HG02852 (cell line): ENCODE data around the gene PTPRC.

Experiments
- ATAC-seq: cut with Tn5 transposase; IDR thresholded peaks from one replicate; pipeline ENCODE4 v1.9.1; 2021; ENCODE audit warnings: mild to moderate bottlenecking, moderate library complexity; ENCODE audit not compliant: unreplicated experiment

Gene PTPRC

DNA sequence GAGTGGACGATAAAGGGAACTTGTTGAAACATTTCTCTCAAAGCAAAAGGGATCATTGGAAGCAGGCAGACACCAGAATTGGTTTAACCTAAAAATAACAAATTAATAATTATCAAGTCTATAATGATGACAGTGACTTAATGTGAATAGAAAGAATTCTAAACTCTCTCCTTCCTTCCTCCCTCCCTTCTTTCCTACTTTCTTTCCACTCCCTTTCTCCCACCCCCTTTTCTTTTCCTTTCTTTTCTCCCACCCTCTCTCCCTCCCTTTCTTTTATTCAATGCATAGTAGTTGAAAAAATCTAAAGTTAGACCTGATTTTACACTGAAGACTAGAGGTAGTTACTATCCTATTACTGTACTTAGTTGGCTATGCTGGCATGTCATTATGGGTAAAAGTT is 55.7 kb downstream of the PTPRC start:
- no peak for ATAC-seq

DNA sequence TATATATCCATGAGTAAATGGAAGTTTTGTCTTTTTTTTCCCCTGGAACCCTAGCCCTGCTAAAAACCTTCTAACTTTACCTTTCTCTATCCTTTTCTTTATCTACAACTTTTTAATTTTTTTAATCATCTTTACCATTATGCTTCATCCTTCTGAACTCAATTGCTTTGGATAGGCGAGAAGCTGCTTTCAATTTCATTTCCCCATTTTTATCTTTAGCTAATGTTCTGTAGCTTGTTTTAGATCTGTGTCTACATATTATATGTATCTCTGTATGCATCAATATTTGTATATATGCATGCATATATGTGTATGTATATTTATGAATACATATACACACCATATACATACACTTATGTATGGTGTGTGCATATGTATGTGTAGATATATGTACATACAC is 57.4 kb downstream of the PTPRC start:
- peak; percentile 75 for ATAC-seq

DNA sequence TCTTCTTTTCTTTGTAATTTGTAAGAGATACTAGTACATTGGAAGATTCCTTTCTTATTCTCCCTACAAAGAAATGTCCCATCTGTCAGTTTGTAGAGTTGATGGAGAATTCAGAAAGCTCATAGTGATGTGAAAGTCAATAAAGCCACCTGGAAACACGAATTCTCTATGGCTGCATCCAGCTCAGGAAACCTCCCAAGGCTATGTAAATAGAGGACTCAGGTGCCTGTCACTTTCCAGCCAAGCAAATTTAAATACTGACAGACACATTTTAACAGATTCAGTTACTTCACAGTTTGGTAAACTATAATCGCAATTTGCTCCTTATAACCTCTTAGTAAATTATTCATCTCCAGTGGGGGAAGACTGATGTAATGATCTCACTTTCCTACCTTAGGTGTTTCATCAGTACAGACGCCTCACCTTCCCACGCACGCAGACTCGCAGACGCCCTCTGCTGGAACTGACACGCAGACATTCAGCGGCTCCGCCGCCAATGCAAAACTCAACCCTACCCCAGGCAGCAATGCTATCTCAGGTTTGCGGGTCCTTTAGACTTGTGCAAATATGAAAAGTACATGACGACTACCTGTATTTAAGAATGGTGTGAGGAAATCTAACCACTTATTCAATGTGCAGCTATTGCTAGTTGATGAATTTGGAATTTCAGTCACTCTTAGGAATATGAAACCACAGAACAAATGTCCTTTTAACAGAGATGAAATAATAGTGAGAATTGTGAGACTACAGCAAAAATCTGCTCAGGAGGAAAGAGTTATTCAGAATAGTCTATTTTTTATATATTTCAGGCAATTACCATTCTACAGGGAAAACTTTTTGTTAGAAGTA is 60.6 kb downstream of the PTPRC start:
- ATAC-seq: no peak

DNA sequence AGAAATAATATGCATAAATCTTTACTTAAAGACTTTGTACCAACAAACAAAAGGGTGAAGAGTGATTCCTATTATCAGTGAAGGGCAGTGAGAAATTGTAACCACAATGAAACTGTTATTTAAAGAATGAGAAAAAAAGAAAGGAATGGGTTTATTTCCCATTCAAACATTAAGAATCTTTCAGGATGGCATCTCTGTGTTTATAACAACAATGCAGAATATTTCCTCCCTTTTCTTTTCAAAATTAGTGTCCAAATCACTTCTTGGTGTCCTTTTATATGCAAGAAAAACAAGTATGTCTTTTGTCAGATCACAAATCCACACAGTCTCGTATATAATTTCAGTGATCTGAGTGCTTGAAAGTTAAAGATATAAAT is 61.2 kb downstream of the PTPRC start:
- ATAC-seq: no peak

DNA sequence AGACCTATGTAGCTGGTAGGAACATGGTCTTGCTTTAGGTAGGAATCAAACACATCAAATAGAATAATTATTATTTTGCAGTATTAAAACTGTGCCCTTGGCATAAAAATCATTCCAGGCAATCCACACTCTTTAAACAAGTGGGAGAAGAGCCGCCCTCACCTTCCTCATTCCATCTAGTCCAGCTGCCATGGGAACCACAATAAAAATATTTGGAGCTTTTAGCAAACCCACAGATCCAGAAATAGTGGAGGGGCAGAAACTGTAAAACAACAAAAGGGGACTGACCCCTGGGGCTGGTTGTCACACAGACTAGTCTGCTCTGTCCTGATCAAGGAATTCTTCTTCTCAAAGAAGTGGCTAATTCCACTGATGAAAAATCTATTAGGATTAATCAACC is 61.6 kb downstream of the PTPRC start:
- ATAC-seq: no peak

DNA sequence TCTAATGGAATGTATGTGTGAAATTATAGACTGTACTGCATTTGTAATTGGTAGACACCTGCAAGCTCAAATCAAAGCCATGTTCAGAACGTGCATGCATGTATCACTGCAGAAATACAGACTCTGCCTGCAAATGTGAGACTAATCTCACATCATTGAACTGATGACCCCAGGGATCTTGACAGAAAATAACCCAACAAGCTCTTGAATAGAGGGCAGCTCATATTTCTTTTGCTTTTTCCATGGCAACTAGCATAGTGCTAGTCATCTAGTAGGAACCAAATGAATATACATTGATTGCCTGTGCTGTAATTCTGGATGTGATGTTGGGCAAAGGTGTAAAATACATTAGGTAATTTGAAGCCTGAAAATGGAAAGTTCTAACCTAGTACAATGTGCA is 62.4 kb downstream of the PTPRC start:
- no peak for ATAC-seq

DNA sequence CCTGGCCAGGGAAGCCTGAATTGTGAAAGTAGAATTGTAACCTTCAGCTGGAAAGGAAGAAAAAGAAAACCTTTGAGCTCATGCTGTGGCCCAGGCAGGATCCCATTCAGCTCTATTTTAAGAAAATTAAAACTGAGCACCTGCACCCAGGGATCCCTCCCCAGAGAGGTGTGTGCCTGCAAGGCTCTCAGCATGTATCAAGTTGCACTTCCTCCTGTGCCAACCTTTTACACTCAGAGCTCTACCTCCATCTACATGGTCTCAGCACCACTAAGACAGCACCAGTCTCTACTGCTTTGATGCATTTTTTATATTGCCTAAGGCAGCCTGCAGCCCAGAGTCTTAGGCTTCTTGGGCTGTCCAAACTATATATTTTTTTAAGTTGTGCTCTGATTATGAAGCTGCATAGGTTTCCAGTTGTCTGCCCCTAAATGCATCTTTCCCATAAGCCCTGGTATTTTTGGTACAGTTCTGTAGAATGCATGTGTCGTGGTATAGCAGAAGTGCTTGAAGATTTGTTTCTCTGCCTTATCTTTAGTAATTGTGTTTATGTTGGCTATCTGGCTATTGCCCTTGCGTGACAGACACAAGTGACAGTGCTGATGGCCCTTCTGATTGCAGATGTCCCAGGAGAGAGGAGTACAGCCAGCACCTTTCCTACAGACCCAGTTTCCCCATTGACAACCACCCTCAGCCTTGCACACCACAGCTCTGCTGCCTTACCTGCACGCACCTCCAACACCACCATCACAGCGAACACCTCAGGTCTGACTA is 63.1 kb downstream of the PTPRC start:
- no peak for ATAC-seq

DNA sequence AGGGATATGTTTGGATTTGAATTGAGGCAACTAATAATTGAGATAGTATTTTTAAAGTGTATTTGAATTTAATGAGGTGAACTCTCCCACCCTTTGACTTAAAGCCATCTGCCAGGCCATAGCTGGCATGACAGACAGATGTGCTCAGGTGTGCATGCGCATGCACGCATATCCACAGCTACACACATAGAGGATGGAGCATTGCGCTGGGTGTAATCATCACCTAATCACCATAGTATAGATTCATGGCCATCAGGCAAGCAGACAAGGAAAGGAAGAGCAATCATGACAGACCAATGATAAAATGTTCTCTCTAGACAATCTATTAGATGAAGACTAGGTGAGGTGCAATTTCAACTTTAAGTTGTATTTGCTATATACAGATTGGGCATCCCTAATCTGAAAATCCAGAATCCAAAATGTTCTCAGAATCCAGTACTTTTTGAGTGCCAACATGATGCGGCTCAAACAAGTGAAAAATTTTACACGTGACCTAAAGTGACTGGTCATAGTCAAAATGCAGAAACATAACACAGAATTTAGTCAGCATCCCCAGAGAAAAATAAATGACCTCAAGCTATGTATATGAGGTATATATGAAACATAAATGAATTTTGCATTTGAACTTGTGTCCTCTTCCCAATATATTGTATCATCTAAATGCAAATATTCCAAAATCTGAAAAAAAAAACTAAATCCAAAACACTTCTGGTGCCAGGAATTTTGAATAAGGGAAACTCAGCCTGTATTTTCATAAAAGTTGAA is 70.1 kb downstream of the PTPRC start:
- no peak for ATAC-seq

DNA sequence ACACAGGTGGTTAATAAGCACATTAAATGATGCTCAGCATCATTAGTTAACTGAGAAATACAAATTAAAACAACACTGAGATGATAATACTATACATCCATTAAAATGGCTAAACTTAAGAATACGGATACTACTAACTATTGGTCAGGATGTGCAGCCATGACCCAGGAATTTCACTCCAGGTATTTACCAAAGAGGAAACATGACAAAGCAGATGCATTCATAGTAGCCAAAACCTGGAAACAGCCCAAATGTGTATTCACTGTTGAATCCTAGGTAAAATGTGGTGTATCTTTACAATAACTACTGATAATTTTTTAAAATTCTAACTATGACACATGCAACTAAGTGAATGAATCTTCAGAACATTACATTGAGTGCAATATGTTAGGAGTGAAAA is 73.0 kb downstream of the PTPRC start:
- ATAC-seq: no peak

DNA sequence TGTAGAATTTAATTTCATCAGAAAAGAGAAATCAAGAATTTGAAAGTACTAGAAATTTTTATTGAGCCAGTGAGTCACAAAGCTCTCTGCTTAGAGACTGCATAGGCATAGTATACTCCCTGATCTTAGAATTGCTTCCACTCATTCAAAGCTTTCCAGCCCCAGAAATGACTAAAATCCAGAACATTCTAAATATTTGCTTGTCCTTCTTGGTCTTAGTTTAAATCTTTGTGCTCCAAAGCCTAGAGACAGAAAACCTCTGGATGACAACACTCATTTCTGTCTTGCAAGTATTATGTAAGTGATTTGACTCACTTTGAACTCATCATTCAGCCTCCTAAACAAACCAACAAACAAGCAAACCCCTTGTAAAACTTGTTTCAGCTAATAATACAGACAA is 74.2 kb downstream of the PTPRC start:
- ATAC-seq: no peak

DNA sequence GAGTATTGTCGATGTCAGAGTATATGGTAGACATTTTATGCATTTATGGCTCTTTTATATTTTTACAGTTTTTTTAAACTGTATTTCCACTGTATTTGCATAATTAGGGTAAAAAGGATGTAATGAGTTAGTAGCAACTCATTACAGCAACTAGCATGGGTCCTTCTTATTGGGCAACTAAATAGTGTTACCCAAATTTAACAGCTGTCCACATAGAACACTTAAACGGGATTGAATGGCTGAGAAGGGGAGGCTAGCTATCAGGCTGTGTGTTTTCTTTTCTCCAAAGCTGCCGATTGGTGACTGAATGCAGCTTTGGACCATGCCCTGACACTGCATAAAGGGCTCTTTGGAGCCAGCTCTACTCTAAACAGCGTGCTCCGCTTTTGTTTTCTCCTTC is 75.4 kb downstream of the PTPRC start:
- ATAC-seq: no peak

DNA sequence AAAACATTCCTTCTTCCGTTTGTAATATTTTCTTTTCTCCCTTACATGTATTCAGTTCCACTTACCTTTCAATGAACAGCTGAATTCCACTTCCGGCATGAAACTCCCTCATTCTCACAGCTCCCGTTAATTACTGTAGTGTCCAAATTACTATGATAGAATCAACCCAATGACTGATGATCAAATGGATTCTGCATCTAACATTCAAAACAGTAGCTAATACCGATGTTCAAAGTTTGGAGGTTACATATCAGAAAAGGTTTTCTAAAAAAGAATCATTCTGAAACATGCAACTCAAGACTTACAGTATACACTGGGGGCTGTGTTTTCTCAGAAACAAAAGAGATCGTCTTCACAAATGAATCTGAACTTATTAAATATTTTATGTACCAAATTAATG is 77.2 kb downstream of the PTPRC start:
- no peak for ATAC-seq

DNA sequence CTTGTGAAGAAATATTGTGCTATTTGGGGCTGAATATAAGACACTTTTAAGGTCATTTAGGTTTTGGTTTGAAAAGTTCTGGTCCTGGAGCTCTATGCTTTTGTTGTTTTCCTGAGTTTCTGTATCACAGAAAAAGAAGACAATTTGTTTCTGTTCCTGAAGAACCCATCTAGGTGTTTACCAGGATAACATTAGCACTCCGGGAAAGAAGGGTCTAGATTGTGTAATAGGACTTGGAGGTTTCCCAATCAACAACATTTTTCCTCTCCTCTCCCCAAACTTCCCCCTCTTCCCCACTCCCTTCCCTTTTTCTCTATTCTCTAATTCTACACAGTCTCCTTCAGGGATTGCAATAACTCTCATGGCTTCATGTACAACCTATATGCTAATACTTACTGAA is 78.7 kb downstream of the PTPRC start:
- no peak for ATAC-seq

DNA sequence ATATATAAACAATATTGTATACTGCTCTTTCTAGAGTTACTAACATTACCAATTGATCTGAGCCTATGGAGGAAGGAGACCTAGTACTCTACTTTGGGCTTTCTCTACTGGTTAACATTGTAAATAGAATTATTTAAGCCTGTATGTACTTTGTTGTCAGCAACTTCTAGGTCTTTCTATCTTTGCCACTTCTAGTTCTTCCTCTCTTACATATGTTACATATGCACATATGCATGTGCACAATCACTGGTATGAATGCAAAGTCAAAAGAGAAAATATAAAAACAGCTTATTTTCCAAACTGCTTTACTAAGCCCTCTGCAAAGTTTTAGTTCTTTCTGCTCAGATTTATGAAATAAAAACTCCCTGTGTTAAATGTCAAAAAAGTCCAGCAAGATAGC is 84.3 kb downstream of the PTPRC start:
- ATAC-seq: no peak

DNA sequence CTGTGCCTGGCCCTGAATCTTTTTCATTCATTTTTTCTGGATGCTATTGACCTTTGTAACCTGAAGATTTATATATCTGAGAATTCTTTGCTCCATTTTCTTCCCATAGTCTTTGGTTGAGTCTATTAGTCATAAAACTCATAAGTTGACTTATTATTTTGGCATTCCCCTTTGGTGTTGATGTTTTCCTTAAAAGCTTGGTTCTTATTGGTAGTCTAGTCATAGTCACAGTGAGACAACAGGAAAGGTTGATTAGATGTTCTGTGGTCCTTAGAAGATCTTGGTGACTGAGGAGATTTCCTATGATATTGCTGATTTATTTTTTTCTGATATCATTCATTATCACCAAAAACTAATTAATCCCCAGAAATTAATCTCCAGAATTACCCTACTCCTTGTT is 86.2 kb downstream of the PTPRC start:
- ATAC-seq: no peak

DNA sequence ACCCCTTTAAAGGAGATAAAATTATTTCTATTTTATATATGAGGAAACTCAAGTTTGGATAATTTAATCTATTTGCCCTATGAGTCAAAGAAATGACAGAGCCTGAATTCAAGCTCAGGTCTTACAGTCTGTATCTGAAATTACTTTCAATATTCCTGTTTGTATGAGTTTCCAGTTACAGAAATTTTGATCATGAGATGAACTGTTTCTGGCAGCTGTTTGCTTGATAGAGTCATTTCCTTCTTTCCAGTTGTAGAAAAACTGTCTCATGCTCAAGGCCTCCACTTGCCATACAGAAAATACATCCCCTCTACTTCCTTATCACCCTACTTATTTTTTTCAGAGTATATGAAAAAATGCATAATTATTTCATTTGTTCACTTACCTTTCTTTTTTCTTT is 87.6 kb downstream of the PTPRC start:
- ATAC-seq: no peak

DNA sequence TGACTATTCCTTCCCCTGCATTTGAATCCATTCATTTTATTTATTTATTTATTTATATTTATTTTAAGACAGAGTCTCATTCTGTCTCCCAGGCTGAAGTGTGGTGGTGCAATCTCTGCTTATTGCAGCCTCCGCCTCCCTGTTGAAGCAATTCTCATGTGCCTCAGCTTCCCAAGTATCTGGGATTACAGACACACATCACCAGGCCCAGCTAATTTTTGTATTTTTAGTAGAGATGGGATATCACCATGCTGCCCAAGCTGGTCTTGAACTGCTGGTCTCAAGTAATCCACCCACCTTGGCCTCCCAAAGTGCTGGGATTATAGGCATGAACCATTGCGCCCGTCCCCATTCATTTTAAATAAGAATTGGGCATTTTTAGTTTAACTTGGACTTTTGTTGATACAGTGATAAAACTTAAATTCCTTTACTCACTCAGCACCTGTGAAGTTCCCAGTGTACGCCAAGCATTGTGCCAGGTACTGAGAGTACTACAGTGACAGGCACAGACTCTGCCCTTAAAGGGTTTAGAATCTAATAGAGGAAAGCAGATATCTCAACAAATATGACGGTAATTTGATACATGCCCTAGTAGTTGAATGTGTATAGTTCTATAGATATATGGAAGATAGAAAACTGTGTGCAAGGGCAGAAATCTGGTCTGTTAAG is 90.5 kb downstream of the PTPRC start:
- ATAC-seq: no peak

DNA sequence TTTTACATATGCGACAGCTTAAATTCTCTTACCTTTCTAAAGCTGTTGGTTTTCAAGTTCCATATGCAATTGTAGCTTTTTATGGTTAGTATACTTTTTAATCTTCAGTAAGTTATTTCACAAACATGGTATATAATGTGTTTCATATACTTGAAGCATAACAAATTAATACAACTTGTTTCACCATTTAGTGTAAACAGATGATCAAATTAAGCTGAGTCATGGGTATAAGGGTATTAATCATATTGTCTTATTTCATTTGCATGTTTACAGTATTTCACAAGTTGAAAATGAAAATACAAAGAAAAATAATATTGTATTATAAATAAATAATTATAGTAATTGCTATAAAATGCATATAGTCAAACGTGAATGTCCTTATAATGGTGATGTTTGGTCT is 92.1 kb downstream of the PTPRC start:
- ATAC-seq: no peak

DNA sequence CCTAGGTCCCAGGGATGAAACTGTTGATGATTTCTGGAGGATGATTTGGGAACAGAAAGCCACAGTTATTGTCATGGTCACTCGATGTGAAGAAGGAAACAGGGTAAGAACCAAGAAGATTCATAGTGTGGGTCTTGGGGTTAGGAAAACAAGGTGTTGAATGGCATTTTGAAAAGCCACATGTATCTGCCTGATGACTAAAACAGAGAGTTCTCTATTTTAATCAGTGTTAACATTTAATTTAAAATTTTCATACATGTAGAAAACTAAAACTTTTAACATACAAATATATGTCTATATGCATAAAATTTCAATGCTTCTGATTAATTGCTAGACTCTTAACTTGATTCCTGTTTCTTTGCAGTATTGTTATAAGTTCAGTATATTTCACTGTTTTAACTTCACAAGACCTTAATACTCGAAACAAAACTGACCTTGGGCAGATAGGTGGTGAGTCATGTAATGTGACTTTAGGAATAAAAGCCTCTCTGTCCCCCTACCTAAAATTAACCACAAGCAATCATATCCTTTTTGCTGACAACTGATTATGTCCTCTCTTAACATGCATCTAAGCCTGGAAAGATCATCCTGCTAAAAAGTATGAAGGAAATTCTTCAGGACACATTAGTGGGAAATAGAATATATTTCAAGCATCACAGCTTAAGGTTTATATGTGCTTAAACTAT is 95.6 kb downstream of the PTPRC start:
- peak; percentile 93 for ATAC-seq

DNA sequence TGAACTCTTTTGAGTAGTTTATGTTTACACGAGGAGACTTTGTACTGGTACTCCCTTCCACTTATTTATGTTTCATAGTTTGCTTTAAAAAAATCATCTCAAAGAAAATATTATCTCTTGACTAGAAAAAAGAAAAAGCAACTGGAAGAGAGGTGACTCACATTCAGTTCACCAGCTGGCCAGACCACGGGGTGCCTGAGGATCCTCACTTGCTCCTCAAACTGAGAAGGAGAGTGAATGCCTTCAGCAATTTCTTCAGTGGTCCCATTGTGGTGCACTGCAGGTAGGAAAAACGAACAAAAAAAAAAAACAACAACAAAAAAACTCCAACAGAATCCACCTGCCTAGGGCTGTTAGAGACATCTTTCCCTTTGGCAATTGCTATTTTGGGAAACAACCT is 102.9 kb downstream of the PTPRC start:
- no peak for ATAC-seq

DNA sequence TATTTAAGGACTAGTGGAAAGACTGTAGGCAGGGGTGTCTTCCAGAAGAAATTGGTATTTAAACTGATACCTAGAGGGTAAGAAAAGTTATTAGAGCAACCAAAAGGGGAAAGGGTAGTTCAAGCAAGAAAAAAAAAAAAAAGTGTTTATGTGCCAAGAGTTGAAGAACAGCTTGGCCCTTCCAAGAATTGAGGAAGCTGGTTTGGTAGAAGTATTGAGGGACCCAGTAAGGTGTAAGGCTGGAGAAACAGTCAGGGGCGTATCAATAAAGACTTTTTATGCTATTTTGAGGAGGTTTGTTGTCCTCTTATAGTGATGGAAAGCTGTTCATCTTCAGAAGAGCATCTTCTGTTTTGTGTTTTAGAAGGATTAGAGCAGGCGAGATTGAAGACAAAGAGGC is 108.3 kb downstream of the PTPRC start:
- no peak for ATAC-seq
